Fibroblast of skin of right quadriceps (primary cell): Measurements from ENCODE around the gene SCARB2.

Experiments
- DNase-seq: peaks from one replicate; pipeline ENCODE4 v3.0.0-alpha.2; 2013

The SCARB2 gene

DNA sequence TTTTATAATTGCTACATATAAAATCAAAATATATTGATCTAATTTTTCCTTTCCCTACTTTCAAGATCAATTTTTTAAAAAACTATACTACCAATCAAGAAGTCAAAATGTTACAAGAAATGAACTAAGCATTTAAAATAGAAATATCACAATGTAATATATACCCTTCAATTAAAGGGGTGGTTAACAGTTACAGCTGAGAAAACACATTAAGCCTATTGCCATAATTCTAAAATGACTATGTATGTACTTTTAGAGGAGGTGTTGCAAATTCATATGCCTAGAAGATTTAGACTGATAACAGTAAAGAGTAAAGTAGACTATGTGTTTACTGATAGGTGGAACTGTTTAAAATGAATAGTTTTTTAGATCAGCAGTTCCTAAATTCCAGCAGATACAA, 69.1 kb downstream of the SCARB2 start:
- no peak for DNase-seq

DNA sequence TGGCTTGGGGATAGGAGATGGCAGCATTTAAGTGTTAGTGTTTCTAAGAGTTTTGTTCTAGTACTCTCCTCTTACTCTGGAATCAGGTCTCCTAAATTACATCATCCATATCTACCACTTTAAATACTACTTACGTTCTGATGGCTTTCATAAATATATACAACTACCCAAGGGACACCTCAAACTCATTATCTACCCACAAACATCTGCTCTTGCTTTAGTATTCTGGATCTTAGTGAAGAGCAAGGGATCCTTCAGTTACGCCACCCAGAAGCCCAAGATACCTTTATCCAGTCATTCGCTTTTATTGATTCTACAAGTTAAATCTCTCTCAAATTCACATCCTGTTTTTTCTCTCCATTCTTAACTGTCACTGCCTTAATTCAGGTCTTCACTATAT, 72.4 kb downstream of the SCARB2 start:
- DNase-seq = no peak

DNA sequence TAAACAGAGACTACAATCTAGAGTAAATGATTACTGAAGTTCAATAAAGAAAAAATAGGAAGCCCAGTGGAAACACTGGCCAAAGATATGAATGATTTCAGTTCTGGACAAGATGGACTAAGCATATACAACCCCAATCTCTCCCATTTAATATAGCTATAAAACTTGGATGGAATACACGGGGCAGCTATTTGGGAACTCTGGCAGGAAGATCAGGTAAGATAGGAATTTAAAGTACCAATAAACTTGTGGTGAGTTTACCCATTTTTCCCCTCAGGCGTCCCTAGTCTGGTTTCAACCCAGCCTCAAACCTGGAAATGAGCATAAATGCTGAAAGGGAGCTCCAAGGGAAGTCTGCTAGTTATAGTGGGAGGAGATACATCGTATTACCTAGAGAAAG, 85.9 kb downstream of the SCARB2 start:
- no peak for DNase-seq

DNA sequence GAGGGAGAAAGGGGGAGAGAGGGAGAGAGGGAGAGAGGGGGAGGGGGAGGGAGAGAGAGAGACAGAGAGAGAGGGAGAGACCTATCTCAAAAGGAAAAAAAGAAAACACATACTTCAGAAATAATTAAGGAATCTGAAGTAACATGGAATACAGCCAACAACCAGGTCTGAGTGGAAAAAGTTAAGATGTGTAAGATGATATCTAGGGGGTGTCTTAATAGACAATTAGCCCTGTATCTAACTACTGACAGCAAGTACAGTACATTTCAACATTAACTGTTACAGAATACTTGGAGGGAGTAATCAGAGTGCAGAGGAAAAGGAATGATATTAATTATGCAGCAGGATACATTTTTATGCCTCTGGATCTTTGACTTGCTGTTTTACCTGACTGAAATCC, 87.8 kb downstream of the SCARB2 start:
- no peak for DNase-seq

DNA sequence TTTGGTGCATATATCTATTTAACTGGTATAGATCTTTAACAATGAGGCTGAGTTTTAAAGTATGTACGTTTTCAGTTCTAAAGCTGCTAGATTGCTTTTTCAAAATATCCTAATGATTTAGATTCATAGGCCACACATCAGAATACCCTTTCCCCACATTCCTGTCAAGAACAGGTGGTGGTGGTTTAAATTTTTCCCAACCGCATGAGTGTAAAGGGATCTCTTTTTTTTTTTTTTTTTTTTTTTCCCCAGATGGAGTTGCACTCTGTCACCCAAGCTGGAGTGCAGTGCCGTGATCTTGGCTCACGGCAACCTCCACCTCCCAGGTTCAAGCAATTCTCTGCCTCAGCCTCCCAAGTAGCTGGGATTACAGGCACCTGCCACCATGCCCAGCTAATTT, 93.4 kb downstream of the SCARB2 start:
- DNase-seq = no peak

DNA sequence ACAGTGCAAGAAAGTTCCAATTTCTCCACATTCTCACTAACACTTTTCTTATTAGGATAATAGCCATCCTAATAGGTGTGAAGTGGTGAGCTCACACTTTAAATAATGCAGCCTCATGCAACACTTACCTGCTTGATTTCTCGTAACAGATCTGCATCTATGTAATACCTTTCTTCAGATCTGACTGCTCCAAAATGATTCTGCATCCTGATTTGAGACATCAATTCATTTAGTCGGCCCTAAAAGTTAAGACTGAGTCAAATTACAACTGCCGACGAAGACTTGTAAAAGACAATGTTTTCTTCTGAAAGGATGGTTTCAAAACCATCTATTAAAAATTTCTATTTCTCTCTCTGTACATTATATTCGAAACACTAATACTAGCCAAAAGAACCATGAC, 96.1 kb downstream of the SCARB2 start:
- no peak for DNase-seq

DNA sequence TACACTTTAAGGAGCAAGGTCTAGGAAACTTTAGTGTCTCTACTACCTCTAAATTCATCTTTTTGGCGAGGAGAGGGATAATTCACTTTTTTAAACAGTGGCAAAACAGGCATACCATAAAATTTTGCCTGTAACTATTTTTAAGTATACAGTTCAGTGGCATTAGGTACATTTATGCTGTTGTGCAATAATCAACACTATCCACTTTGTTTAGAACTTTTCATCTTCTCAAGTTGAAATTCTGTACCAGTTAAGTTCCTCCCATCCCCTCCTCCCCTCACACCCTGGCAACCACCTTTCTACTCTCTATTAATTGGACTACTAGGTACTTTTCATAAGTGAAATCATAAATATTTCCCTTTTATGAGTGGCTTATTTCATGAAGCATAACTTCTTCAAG, 96.8 kb downstream of the SCARB2 start:
- DNase-seq = no peak
